H9 (cell line): Measurements from ENCODE around the gene ATP6V0B. TPM values are rescaled to one million over a fixed set of nuclear protein-coding genes. Genes with fewer than 3 reads are reported as not detected.

Experiments used
- DNase-seq: peaks from one replicate; pipeline ENCODE4 v3.0.0-alpha.2; 2017
- H2AFZ ChIP-seq: one replicate; pipeline ENCODE4 v1.6.1; 2013; ENCODE audit warnings: mild to moderate bottlenecking, low read length, control low read depth, moderate library complexity
- H2AK5ac ChIP-seq: 2 replicates; pipeline ENCODE4 v1.6.1; 2013; ENCODE audit warnings: low read length, control low read depth, mixed read lengths; ENCODE audit not compliant: insufficient read length
- H2BK120ac ChIP-seq: one replicate; pipeline ENCODE4 v1.6.1; 2013; ENCODE audit warnings: low read depth, mild to moderate bottlenecking, low read length, control low read depth, inconsistent platforms; ENCODE audit not compliant: poor library complexity, severe bottlenecking
- H2BK12ac ChIP-seq: 2 replicates; pipeline ENCODE4 v1.6.1; 2013; ENCODE audit warnings: low read length, control low read depth, mixed read lengths, low read depth; ENCODE audit not compliant: insufficient read length
- H2BK15ac ChIP-seq: 2 replicates; pipeline ENCODE4 v1.6.1; 2013; ENCODE audit warnings: low read depth, low read length, control low read depth
- H2BK20ac ChIP-seq: one replicate; pipeline ENCODE4 v1.6.1; 2013; ENCODE audit warnings: low read depth, mild to moderate bottlenecking, low read length, control low read depth, inconsistent platforms; ENCODE audit not compliant: poor library complexity, severe bottlenecking
- H2BK5ac ChIP-seq: 2 replicates; pipeline ENCODE4 v1.6.1; 2013; ENCODE audit warnings: low read length, control low read depth, mixed read lengths; ENCODE audit not compliant: insufficient read length
- H3K14ac ChIP-seq: 2 replicates; pipeline ENCODE4 v1.6.1; 2013; ENCODE audit warnings: low read length, control low read depth; ENCODE audit not compliant: insufficient read depth
- H3K18ac ChIP-seq: 2 replicates; pipeline ENCODE4 v1.6.1; 2013; ENCODE audit warnings: low read depth, mild to moderate bottlenecking, mixed read lengths, low read length, control low read depth; ENCODE audit not compliant: insufficient read length
- H3K23ac ChIP-seq: 2 replicates; pipeline ENCODE4 v1.6.1; 2013; ENCODE audit warnings: low read length, control low read depth, mixed read lengths, low read depth; ENCODE audit not compliant: insufficient read length
- H3K23me2 ChIP-seq: 2 replicates; pipeline ENCODE4 v1.6.1; 2013; ENCODE audit warnings: low read depth, mild to moderate bottlenecking, mixed read lengths, low read length, control low read depth; ENCODE audit not compliant: insufficient read length, poor library complexity, severe bottlenecking
- H3K27ac ChIP-seq: 2 replicates; pipeline ENCODE4 v1.5.1; 2013; ENCODE audit warnings: low read length, control low read depth, mixed read lengths, low read depth; ENCODE audit not compliant: insufficient read length
- H3K27me3 ChIP-seq: 2 replicates; pipeline ENCODE4 v1.6.1; 2013; ENCODE audit warnings: low read length, control low read depth, inconsistent platforms; ENCODE audit not compliant: insufficient read depth
- H3K4ac ChIP-seq: 2 replicates; pipeline ENCODE4 v1.6.1; 2013; ENCODE audit warnings: low read depth, mild to moderate bottlenecking, control low read depth, inconsistent platforms, low read length, moderate library complexity
- H3K4me1 ChIP-seq: 2 replicates; pipeline ENCODE4 v1.6.1; 2013; ENCODE audit warnings: low read length, control low read depth, inconsistent platforms; ENCODE audit not compliant: insufficient read depth
- H3K4me2 ChIP-seq: 2 replicates; pipeline ENCODE4 v1.6.1; 2013; ENCODE audit warnings: low read length, control low read depth, mixed read lengths; ENCODE audit not compliant: insufficient read length, insufficient read depth
- H3K56ac ChIP-seq: 2 replicates; pipeline ENCODE4 v1.6.1; 2013; ENCODE audit warnings: low read depth, mild to moderate bottlenecking, mixed read lengths, low read length, control low read depth; ENCODE audit not compliant: insufficient read length
- H3K79me1 ChIP-seq: 2 replicates; pipeline ENCODE4 v1.6.1; 2013; ENCODE audit warnings: low read depth, mild to moderate bottlenecking, moderate library complexity, low read length, control low read depth, inconsistent platforms; ENCODE audit not compliant: insufficient read depth, poor library complexity, severe bottlenecking
- H3K79me2 ChIP-seq: 2 replicates; pipeline ENCODE4 v1.6.1; 2013; ENCODE audit warnings: low read length, control low read depth, inconsistent platforms; ENCODE audit not compliant: insufficient read depth
- H3K9ac ChIP-seq: 2 replicates; pipeline ENCODE4 v1.6.1; 2013; ENCODE audit warnings: low read length, control low read depth, mixed read lengths; ENCODE audit not compliant: insufficient read length; ENCODE audit errors: extremely low read depth
- H3K9me3 ChIP-seq: one replicate; pipeline ENCODE4 v1.6.1; 2013; ENCODE audit warnings: low read depth, low read length, inconsistent platforms; ENCODE audit not compliant: control insufficient read depth
- H3T11ph ChIP-seq: one replicate; pipeline ENCODE4 v1.6.1; 2013; ENCODE audit warnings: mild to moderate bottlenecking, low read length, control low read depth, inconsistent platforms
- H4K20me1 ChIP-seq: one replicate; pipeline ENCODE4 v1.6.1; 2013; ENCODE audit not compliant: control insufficient read depth, insufficient read length, insufficient read depth
- H4K5ac ChIP-seq: 2 replicates; pipeline ENCODE4 v1.6.1; 2013; ENCODE audit warnings: low read depth, mild to moderate bottlenecking, mixed read lengths, low read length, control low read depth; ENCODE audit not compliant: insufficient read length
- H4K8ac ChIP-seq: replicated peaks from 2 replicates; pipeline ENCODE4 v1.6.1; 2013; ENCODE audit warnings: low read length, control low read depth, mixed read lengths, low read depth; ENCODE audit not compliant: insufficient read length
- H4K91ac ChIP-seq: 2 replicates; pipeline ENCODE4 v1.6.1; 2013; ENCODE audit warnings: low read depth, mild to moderate bottlenecking, moderate library complexity, mixed read lengths, low read length, control low read depth; ENCODE audit not compliant: insufficient read length
- H3K27ac Mint-ChIP-seq, 3 experiments: 2 replicates in 2 of 3; 3 replicates in 1 of 3; pipeline ENCODE4 v1.8.0; 2020 to 2021; ENCODE audit warnings: mixed read lengths in 3 of 3, mild to moderate bottlenecking in 1 of 3, moderate library complexity in 1 of 3
- H3K27me3 Mint-ChIP-seq: 2 replicates; pipeline ENCODE4 v1.8.0; 2021; ENCODE audit warnings: low read depth, mild to moderate bottlenecking, moderate library complexity, mixed read lengths
- H3K36me3 Mint-ChIP-seq, 3 experiments: 2 replicates in 2 of 3; 3 replicates in 1 of 3; pipeline ENCODE4 v1.8.0; 2020 to 2021; ENCODE audit warnings: low read depth in 3 of 3, mixed read lengths in 3 of 3; ENCODE audit not compliant: insufficient read depth in 1 of 3
- H3K4me1 Mint-ChIP-seq, 2 experiments: 2 replicates each; pipeline ENCODE4 v1.8.0; 2020; ENCODE audit warnings: mixed read lengths in 2 of 2
- H3K4me3 Mint-ChIP-seq, 2 experiments: 2 replicates in 1 of 2; 3 replicates in 1 of 2; pipeline ENCODE4 v1.8.0; 2020 to 2021; ENCODE audit warnings: mild to moderate bottlenecking in 2 of 2, mixed read lengths in 2 of 2, moderate library complexity in 1 of 2
- H3K9me3 Mint-ChIP-seq, 2 experiments: 2 replicates in 1 of 2; 3 replicates in 1 of 2; pipeline ENCODE4 v1.8.0; 2020; ENCODE audit warnings: mild to moderate bottlenecking in 2 of 2, mixed read lengths in 2 of 2, moderate library complexity in 1 of 2
- CTCF ChIP-seq: fragments of 200-600 bp; sonication (generic); conservative IDR thresholded peaks from 3 replicates; pipeline ENCODE4 v1.8.0; 2021; ENCODE audit warnings: antibody characterized with exemption, mild to moderate bottlenecking
- WGBS: extraction: QIAGEN DNeasy Blood & Tissue Kit; methylation state at CpG from one replicate; pipeline ENCODE4 v1.1.7; 2013; ENCODE audit warnings: missing lambda C conversion rate, low lambda C conversion rate, mixed read lengths; ENCODE audit not compliant: insufficient read length; ENCODE audit errors: extremely low coverage; 5-methylcytosine and 5-hydroxymethylcytosine counted together
- total RNA-seq: library from RNA; stranded (reverse); gene quantifications from 2 replicates; pipeline ENCODE4 v1.2.1, GENCODE V29; 2021

ATP6V0B gene
- total RNA-seq, 1 experiment from 2014 or later = 131 TPM

- peaks cover 3% of the 10 kb centered on the region; the same call in 1 of the 2 replicates for H3K79me2 ChIP-seq
- H3K27me3 Mint-ChIP-seq = no peaks in the 10 kb centered on the region
Observed at GRCh38 chr1:43976890-43977289, 2.1 kb downstream of the ATP6V0B start.

More at GRCh38 chr1:43976890-43977289, 2.1 kb downstream of the ATP6V0B start:
- H3K18ac ChIP-seq = no peak overlapping the region
- no peak overlapping the region for H2BK5ac ChIP-seq
- no peak overlapping the region for H4K5ac ChIP-seq
- no peak overlapping the region for H4K91ac ChIP-seq
- no peak overlapping the region for H2BK15ac ChIP-seq
- no peak overlapping the region for H3K4ac ChIP-seq
- peaks cover 6% of the 10 kb centered on the region for H3K79me1 ChIP-seq
- no peak overlapping the region for H3K14ac ChIP-seq
- H3K9me3 ChIP-seq = no peaks in the 10 kb centered on the region
- H4K8ac ChIP-seq = no peak overlapping the region
- no peak overlapping the region for H2BK12ac ChIP-seq
- H3K23ac ChIP-seq = no peak overlapping the region
- Mint-ChIP-seq H3K27ac (no peak overlapping the region), H3K36me3 (peaks cover 25 to 47% (median 46%) of the 10 kb centered on the region in 3 experiments; a peak in 6 of 7 replicates), H3K9me3 (no peaks in the 10 kb centered on the region; a peak in 1 of 5 replicates), H3K4me3 (peak overlapping the region; percentile 82 to 95; a peak in 4 of 5 replicates), H3K4me1 (peaks cover 36 to 41% of the 10 kb centered on the region in 2 experiments)
- H2BK20ac ChIP-seq = no peak overlapping the region
- H3T11ph ChIP-seq = no peak overlapping the region
- H3K23me2 ChIP-seq = peaks cover 23% of the 10 kb centered on the region
- H2AK5ac ChIP-seq = no peak overlapping the region
- no peak for DNase-seq
- TF ChIP-seq CTCF = no peak
- peaks cover 8% of the 10 kb centered on the region; the same call in 1 of the 2 replicates for H3K4me1 ChIP-seq
- no peak overlapping the region for H3K4me2 ChIP-seq
- H2BK120ac ChIP-seq = no peak overlapping the region
- no peak overlapping the region for H3K56ac ChIP-seq
- H4K20me1 ChIP-seq = no peaks in the 10 kb centered on the region
- H3K27me3 ChIP-seq = no peaks in the 10 kb centered on the region
- no peak overlapping the region for H2AFZ ChIP-seq
- no peak overlapping the region for H3K9ac ChIP-seq
- no CpG with 5 or more reads among the region's 8 CpGs for WGBS
- H3K27ac ChIP-seq = no peak overlapping the region
